ENCODE results near the gene TPRA1. TPM values are rescaled to one million over a fixed set of nuclear protein-coding genes. Genes with fewer than 3 reads are reported as not detected.

The TPRA1 gene
- total RNA-seq, 4 donors from 2014 or later = 19.2 to 25.7 (median 21.0) TPM

GRCh38 chr3:127525373-127525772 is 65.2 kb downstream of the TPRA1 start:
- H3K4me3 ChIP-seq = no peak overlapping the region
- H3K27me3 ChIP-seq = peaks cover 0 to 33% (median 0%) of the 10 kb centered on the region in 4 donors
- no peaks in the 10 kb centered on the region for H3K9me3 ChIP-seq
- H3K36me3 ChIP-seq = no peaks in the 10 kb centered on the region
- TF ChIP-seq POLR2A (IDR thresholded peaks at IDR 0.05) (no peak), CTCF (IDR thresholded peaks at IDR 0.05) (no peak)
- intact Hi-C loops (cut with DNase I) = no loop called here
- DNase-seq = no peak
- no peak overlapping the region for H3K27ac ChIP-seq
- 38 to 39% methylated on average over 10 to 11 of the region's 11 CpGs for WGBS, 2 donors
- no peaks in the 10 kb centered on the region for H3K4me1 ChIP-seq

- TF ChIP-seq POLR2A (IDR thresholded peaks at IDR 0.05) = no peak
- TF ChIP-seq CTCF (IDR thresholded peaks at IDR 0.05) = no peak
- no peak for DNase-seq
- peaks cover 0 to 33% (median 0%) of the 10 kb centered on the region in 4 donors for H3K27me3 ChIP-seq
- H3K4me3 ChIP-seq = no peak overlapping the region
- H3K9me3 ChIP-seq = no peaks in the 10 kb centered on the region
- H3K27ac ChIP-seq = no peak overlapping the region
- no peaks in the 10 kb centered on the region for H3K4me1 ChIP-seq
- H3K36me3 ChIP-seq = no peaks in the 10 kb centered on the region
- intact Hi-C loops (cut with DNase I) = no loop called here
- 63 to 71% methylated on average over 8 to 9 of the region's 13 CpGs for WGBS, 2 donors
Measured at GRCh38 chr3:127524296-127524896, 66.1 kb downstream of the TPRA1 start.

Small RNA genes within 50 kb of the gene (small RNA-seq; reads per million reads assigned to genes)
- 0 to 0.27 (median 0) reads per million in 4 donors for gene AC084035.1
- gene MIR6825 = 0 reads per million in 4 donors
- 0 to 0.36 (median 0) reads per million in 4 donors for gene MIR7976

Other genes with a start within 250 kb of the TPRA1 start
- gene MCM2, start 7.7 kb upstream of the TPRA1 start, total RNA-seq = 10 to 100 TPM; 10.3 to 40.4 (median 30.5) TPM
- gene PODXL2, start 38.5 kb upstream of the TPRA1 start, total RNA-seq = 1 to 10 TPM; 2.1 to 5.5 (median 4.4) TPM
- 10 to 100 TPM in 1 of 4 donors, 1 to 10 TPM in 3; 5.6 to 21.4 (median 6.3) TPM for gene ABTB1, start 82.2 kb upstream of the TPRA1 start, total RNA-seq
- gene MGLL, start 231.8 kb upstream of the TPRA1 start, total RNA-seq = 100 to 1,000 TPM in 1 of 4 donors, 10 to 100 TPM in 3; 36.7 to 146 (median 73.5) TPM